ENCODE results near the gene PON2. TPM values are rescaled to one million over a fixed set of nuclear protein-coding genes. Genes with fewer than 3 reads are reported as not detected.
"Not testable (repeated sequence)": the region's sequence is repeated elsewhere in the genome, so short reads cannot be mapped to it uniquely, and the experiment has no call there.

PON2 gene
- total RNA-seq, 1 donor from 2014 or later = 77.1 TPM

- no peak overlapping the region for H3K4me3 Mint-ChIP-seq (ENCODE audit: unreplicated experiment)
- no peak overlapping the region for H3K27ac Mint-ChIP-seq (ENCODE audit: unreplicated experiment)
- no peaks in the 10 kb centered on the region for H3K9me3 Mint-ChIP-seq (ENCODE audit: unreplicated experiment)
- peaks cover 24% of the 10 kb centered on the region for H3K4me1 Mint-ChIP-seq (ENCODE audit: unreplicated experiment)
- no peak for DNase-seq (ENCODE audit: extremely low spot score, unreplicated experiment)
- no peak for TF ChIP-seq CTCF (IDR thresholded peaks at IDR 0.05)
- no peaks in the 10 kb centered on the region for H3K27me3 Mint-ChIP-seq (ENCODE audit: unreplicated experiment)
- H3K36me3 Mint-ChIP-seq (ENCODE audit: unreplicated experiment) = no peaks in the 10 kb centered on the region
Measured at GRCh38 chr7:95467912-95468607, 33.2 kb upstream of the PON2 start.

- not testable (repeated sequence) for H3K36me3 Mint-ChIP-seq (ENCODE audit: unreplicated experiment); DNase-seq (ENCODE audit: extremely low spot score, unreplicated experiment); H3K4me1 Mint-ChIP-seq (ENCODE audit: unreplicated experiment); H3K4me3 Mint-ChIP-seq (ENCODE audit: unreplicated experiment); H3K27me3 Mint-ChIP-seq (ENCODE audit: unreplicated experiment); H3K27ac Mint-ChIP-seq (ENCODE audit: unreplicated experiment)
- peaks cover 19% of the 10 kb centered on the region for H3K9me3 Mint-ChIP-seq (ENCODE audit: unreplicated experiment)
Measured at GRCh38 chr7:95460653-95461052, 25.8 kb upstream of the PON2 start.

GRCh38 chr7:95457947-95458346 is 23.1 kb upstream of the PON2 start:
- DNase-seq (ENCODE audit: extremely low spot score, unreplicated experiment) = no peak
- H3K27me3 Mint-ChIP-seq (ENCODE audit: unreplicated experiment) = peaks cover 10% of the 10 kb centered on the region
- peaks cover 19% of the 10 kb centered on the region for H3K9me3 Mint-ChIP-seq (ENCODE audit: unreplicated experiment)
- H3K4me1 Mint-ChIP-seq (ENCODE audit: unreplicated experiment) = no peaks in the 10 kb centered on the region
- H3K27ac Mint-ChIP-seq (ENCODE audit: unreplicated experiment) = no peak overlapping the region
- H3K36me3 Mint-ChIP-seq (ENCODE audit: unreplicated experiment) = no peaks in the 10 kb centered on the region
- TF ChIP-seq CTCF (IDR thresholded peaks at IDR 0.05) = no peak
- H3K4me3 Mint-ChIP-seq (ENCODE audit: unreplicated experiment) = no peak overlapping the region

- no peak overlapping the region for H3K27ac Mint-ChIP-seq (ENCODE audit: unreplicated experiment)
- peaks cover 10% of the 10 kb centered on the region for H3K27me3 Mint-ChIP-seq (ENCODE audit: unreplicated experiment)
- peaks cover 7% of the 10 kb centered on the region for H3K9me3 Mint-ChIP-seq (ENCODE audit: unreplicated experiment)
- no peaks in the 10 kb centered on the region for H3K4me1 Mint-ChIP-seq (ENCODE audit: unreplicated experiment)
- H3K4me3 Mint-ChIP-seq (ENCODE audit: unreplicated experiment) = no peak overlapping the region
- no peaks in the 10 kb centered on the region for H3K36me3 Mint-ChIP-seq (ENCODE audit: unreplicated experiment)
- DNase-seq (ENCODE audit: extremely low spot score, unreplicated experiment) = no peak
- TF ChIP-seq CTCF (IDR thresholded peaks at IDR 0.05) = no peak
Measured at GRCh38 chr7:95454438-95455045, 19.7 kb upstream of the PON2 start.

GRCh38 chr7:95446618-95447017 is 11.8 kb upstream of the PON2 start:
- no peaks in the 10 kb centered on the region for H3K4me1 Mint-ChIP-seq (ENCODE audit: unreplicated experiment)
- H3K27me3 Mint-ChIP-seq (ENCODE audit: unreplicated experiment) = no peaks in the 10 kb centered on the region
- no peaks in the 10 kb centered on the region for H3K9me3 Mint-ChIP-seq (ENCODE audit: unreplicated experiment)
- no peak overlapping the region for H3K4me3 Mint-ChIP-seq (ENCODE audit: unreplicated experiment)
- no peak overlapping the region for H3K27ac Mint-ChIP-seq (ENCODE audit: unreplicated experiment)
- no peaks in the 10 kb centered on the region for H3K36me3 Mint-ChIP-seq (ENCODE audit: unreplicated experiment)
- TF ChIP-seq CTCF (IDR thresholded peaks at IDR 0.05) = no peak
- DNase-seq (ENCODE audit: extremely low spot score, unreplicated experiment) = no peak
